PFSK-1 (cell line): Measurements from ENCODE around the gene CNTNAP2.

Experiments used
- FOXP2 ChIP-seq: optimal IDR thresholded peaks from 2 replicates; pipeline ENCODE3; 2011; ENCODE audit warnings: borderline replicate concordance, control low read depth, inconsistent platforms; ENCODE audit not compliant: insufficient read depth; ENCODE audit errors: extremely low read length, extremely low read depth
- POLR2AphosphoS5 ChIP-seq: IDR thresholded peaks from 2 replicates; pipeline ENCODE4 v1.6.1; 2012; ENCODE audit warnings: low read depth, mild to moderate bottlenecking, control low read depth, low read length, moderate library complexity
- REST ChIP-seq, 2 experiments: IDR thresholded peaks; 2 replicates each; pipeline versions ENCODE4 v1.6.1 to v1.8.0; 2011 to 2012; ENCODE audit warnings: low read depth in 2 of 2, low read length in 2 of 2, control low read depth in 1 of 2, inconsistent platforms in 1 of 2, mild to moderate bottlenecking in 1 of 2, moderate library complexity in 1 of 2; ENCODE audit not compliant: insufficient read depth in 1 of 2
- SIN3A ChIP-seq: IDR thresholded peaks from 2 replicates; pipeline ENCODE4 v1.6.1; 2012; ENCODE audit warnings: mild to moderate bottlenecking, low read length, moderate library complexity, borderline replicate concordance; ENCODE audit not compliant: insufficient read depth
- TAF1 ChIP-seq: IDR thresholded peaks from 2 replicates; pipeline ENCODE4 v1.6.1; 2012; ENCODE audit warnings: low read length, control low read depth, borderline replicate concordance; ENCODE audit not compliant: insufficient read depth

Gene CNTNAP2

GRCh38 chr7:147509035-147509501, 1392.5 kb downstream of the CNTNAP2 start:
- TF ChIP-seq SIN3A: no peak
- TF ChIP-seq FOXP2: no peak
- TF ChIP-seq POLR2AphosphoS5: no peak
- no peak for TF ChIP-seq REST (IDR thresholded peaks at IDR 0.05; ENCODE audit: insufficient read depth in 1 of 2, low read depth in 2 of 2, low read length in 2 of 2)
- no peak for TF ChIP-seq TAF1

- no peak for TF ChIP-seq FOXP2
- no peak for TF ChIP-seq SIN3A
- TF ChIP-seq TAF1: no peak
- no peak for TF ChIP-seq POLR2AphosphoS5
- no peak for TF ChIP-seq REST (IDR thresholded peaks at IDR 0.05; ENCODE audit: insufficient read depth in 1 of 2, low read depth in 2 of 2, low read length in 2 of 2)
Observed at GRCh38 chr7:147509541-147510200, 1393.1 kb downstream of the CNTNAP2 start.

- TF ChIP-seq FOXP2 (no peak), POLR2AphosphoS5 (no peak), REST (IDR thresholded peaks at IDR 0.05; ENCODE audit: insufficient read depth in 1 of 2, low read depth in 2 of 2, low read length in 2 of 2) (no peak), TAF1 (no peak), SIN3A (no peak)
Observed at GRCh38 chr7:147510201-147510542, 1393.6 kb downstream of the CNTNAP2 start.

GRCh38 chr7:147510923-147511322, 1394.3 kb downstream of the CNTNAP2 start:
- no peak for TF ChIP-seq FOXP2
- TF ChIP-seq POLR2AphosphoS5: no peak

- TF ChIP-seq POLR2AphosphoS5: no peak
- TF ChIP-seq FOXP2: no peak
- no peak for TF ChIP-seq TAF1
- TF ChIP-seq REST (IDR thresholded peaks at IDR 0.05; ENCODE audit: insufficient read depth in 1 of 2, low read depth in 2 of 2, low read length in 2 of 2): no peak
Observed at GRCh38 chr7:147513451-147513850, 1396.8 kb downstream of the CNTNAP2 start.
